Thyroid gland (tissue), 4 donors: Measurements from ENCODE around the gene CTTNBP2NL. TPM values are rescaled to one million over a fixed set of nuclear protein-coding genes. Genes with fewer than 3 reads are reported as not detected.
"Not testable (repeated sequence)": the region's sequence is repeated elsewhere in the genome, so short reads cannot be mapped to it uniquely, and the experiment has no call there.

Experiments
- DNase-seq, 2 donors: peaks; one replicate each; pipeline ENCODE4 v3.0.0-alpha.2; 2019
- H3K27ac ChIP-seq, 3 donors: fragments of 200-600 bp; sonication (generic); 1 replicate in 2 of 3; 2 replicates in 1 of 3; pipeline ENCODE4 v1.5.1; 2016 to 2019; ENCODE audit warnings: mild to moderate bottlenecking in 1 of 3, moderate library complexity in 1 of 3
- H3K27me3 ChIP-seq: fragments of 200-600 bp; sonication (generic); one replicate; pipeline ENCODE4 v1.5.1; 2019
- H3K36me3 ChIP-seq, 2 donors: fragments of 200-600 bp; sonication (generic); one replicate each; pipeline ENCODE4 v1.5.1; 2016 to 2019
- H3K4me1 ChIP-seq, 2 donors: fragments of 200-600 bp; sonication (generic); one replicate each; pipeline ENCODE4 v1.5.1; 2017 to 2019
- H3K4me3 ChIP-seq, 3 donors: fragments of 200-600 bp; sonication (generic); replicated peaks in 1 of 3; 1 replicate in 2 of 3; 2 replicates in 1 of 3; pipeline ENCODE4 v1.5.1; 2016; ENCODE audit warnings: mild to moderate bottlenecking in 1 of 3
- H3K9me3 ChIP-seq: fragments of 200-600 bp; sonication (generic); one replicate; pipeline ENCODE4 v1.5.1; 2017
- POLR2A ChIP-seq, 2 donors: fragments of 450-650 bp; IDR thresholded peaks; one replicate each; pipeline ENCODE4 v1.6.1; 2017; ENCODE audit warnings: antibody characterized with exemption in 2 of 2, mild to moderate bottlenecking in 2 of 2, moderate library complexity in 1 of 2
- WGBS, 2 donors: methylation state at CpG; one replicate each; pipeline ENCODE4 v1.1.5; 2017; 5-methylcytosine and 5-hydroxymethylcytosine counted together
- intact Hi-C: fragments of 100-400 bp; cut with DNase I; formaldehyde crosslinking; loops from one replicate; pipeline ENCODE4 v1.15.1; 2023
- total RNA-seq, 4 donors: library from RNA; depleted of rRNA; stranded (reverse); fragments of >200 nt; gene quantifications; one replicate each; pipeline ENCODE4 v1.2.3, GENCODE V29; 2016
- TF ChIP-seq, protein P1 (sequence below), 6 experiments: fragments of 200-600 bp in 3 of 6; fragments of 450-650 bp in 3 of 6; sonication (generic) in 3 of 6; IDR thresholded peaks; one replicate each; pipeline ENCODE4 v1.5.1; 2016 to 2019; ENCODE audit warnings: antibody characterized with exemption in 6 of 6, mild to moderate bottlenecking in 2 of 6, inconsistent platforms in 1 of 6, moderate library complexity in 1 of 6

The CTTNBP2NL gene
- total RNA-seq, 4 donors from 2014 or later = 11.8 to 20.7 (median 19.2) TPM

DNA sequence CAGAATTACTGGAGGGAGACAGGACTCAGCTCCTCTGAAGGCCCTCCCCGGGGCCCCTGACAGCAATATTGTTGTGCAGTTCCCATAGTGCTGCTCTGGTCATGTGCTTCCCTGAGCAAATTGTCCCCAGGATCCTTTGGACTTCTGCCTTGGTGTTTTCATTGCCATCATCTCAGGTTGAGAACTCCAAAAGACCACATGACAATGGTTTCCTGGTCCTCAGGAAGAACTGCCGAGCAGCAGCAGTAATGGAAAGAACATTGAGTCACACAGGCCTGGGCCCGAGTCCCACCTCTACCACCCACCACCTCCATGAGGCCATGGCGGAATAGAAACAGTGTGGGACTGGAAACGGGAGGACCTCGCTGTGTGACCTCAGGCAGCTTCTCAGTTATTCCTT is 6.3 kb upstream of the CTTNBP2NL start:
- Histone ChIP-seq H3K36me3 (no peaks in the 10 kb centered on the region), H3K4me3 (no peak overlapping the region), H3K9me3 (no peaks in the 10 kb centered on the region), H3K27me3 (no peaks in the 10 kb centered on the region), H3K27ac (peak overlapping the region in 1 of 3 donors; percentile 24), H3K4me1 (peaks cover 2 to 15% of the 10 kb centered on the region in 2 donors)
- 73 to 85% methylated on average over 6 of the region's 6 CpGs for WGBS, 2 donors
- no peak for DNase-seq
- TF ChIP-seq, protein P1, sequence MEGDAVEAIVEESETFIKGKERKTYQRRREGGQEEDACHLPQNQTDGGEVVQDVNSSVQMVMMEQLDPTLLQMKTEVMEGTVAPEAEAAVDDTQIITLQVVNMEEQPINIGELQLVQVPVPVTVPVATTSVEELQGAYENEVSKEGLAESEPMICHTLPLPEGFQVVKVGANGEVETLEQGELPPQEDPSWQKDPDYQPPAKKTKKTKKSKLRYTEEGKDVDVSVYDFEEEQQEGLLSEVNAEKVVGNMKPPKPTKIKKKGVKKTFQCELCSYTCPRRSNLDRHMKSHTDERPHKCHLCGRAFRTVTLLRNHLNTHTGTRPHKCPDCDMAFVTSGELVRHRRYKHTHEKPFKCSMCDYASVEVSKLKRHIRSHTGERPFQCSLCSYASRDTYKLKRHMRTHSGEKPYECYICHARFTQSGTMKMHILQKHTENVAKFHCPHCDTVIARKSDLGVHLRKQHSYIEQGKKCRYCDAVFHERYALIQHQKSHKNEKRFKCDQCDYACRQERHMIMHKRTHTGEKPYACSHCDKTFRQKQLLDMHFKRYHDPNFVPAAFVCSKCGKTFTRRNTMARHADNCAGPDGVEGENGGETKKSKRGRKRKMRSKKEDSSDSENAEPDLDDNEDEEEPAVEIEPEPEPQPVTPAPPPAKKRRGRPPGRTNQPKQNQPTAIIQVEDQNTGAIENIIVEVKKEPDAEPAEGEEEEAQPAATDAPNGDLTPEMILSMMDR (IDR thresholded peaks at IDR 0.05) = no peak
- no peak for TF ChIP-seq POLR2A (IDR thresholded peaks at IDR 0.05)
- intact Hi-C loops = loop anchor here (2.0 to 5.0 kb wide), 2 partner anchors 77 to 318 kb away; partner anchors contain the start of gene RHOC

DNA sequence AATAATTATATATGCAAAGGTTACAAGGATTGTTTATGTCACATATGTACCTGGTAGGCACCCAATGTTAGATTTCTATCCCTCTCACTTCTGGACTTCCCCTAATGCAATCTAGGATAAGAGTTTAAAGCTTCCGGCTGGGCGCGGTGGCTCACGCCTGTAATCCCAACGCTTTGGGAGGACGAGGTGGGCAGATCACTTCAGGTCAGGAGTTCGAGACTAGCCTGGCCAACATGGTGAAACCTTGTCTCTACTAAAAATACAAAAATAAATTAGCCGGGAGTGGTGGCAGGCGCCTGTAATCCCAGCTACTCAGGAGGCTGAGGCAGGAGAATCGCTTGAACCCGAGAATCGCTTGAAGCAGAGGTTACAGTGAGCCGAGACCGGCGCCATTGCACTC is 5.7 kb upstream of the CTTNBP2NL start:
- not testable (repeated sequence) for H3K9me3 ChIP-seq
- WGBS, 2 donors = 72 to 76% methylated on average over 15 of the region's 15 CpGs

DNA sequence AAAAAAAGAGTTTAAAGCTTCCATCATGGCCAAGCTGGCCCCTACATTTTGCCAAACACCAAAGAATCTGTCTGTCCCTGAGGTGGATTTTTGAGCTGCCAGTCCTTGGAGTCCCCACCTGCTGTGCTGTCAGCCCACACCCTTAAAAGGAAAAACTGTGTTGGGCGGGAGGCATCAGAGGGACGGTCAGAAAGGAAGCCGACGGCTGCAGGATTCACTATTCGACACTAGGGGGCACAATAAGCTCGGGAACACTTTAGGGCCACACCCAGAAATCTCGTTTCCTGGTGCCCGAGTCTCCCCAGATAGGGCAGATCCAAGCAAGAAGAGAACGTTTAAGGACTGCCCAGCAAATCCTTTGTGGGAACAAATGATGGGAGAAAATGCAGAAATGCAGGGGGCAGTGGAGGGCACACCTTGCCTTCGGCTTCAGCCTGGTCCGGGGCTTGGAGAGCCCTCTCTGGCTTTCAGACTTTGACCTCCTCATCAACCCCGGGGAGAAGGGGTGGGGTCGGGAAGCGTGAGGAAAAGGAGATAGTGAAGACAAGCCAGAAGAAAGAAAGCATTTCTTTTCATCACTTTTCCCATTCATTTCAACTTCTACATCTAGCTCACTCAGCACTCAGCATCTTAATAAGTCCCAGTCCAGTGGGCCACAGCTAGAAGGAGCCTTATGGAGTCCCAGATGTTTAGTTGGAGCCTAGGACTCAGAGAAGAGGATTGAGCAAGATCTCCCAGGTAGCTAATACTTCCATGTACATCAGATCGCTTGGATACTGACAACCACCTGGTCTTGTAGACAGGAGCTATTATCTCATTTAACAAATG is 5.0 kb upstream of the CTTNBP2NL start:
- peak; percentile 86 to 88 for DNase-seq
- H3K27me3 ChIP-seq = no peaks in the 10 kb centered on the region
- TF ChIP-seq, protein P1 (IDR thresholded peaks at IDR 0.05) = peak; percentile 87 to 98 (median 94)
- TF ChIP-seq POLR2A (IDR thresholded peaks at IDR 0.05) = no peak

More for the DNA sequence above, 5.7 kb upstream of the CTTNBP2NL start:
- not testable (repeated sequence) for H3K4me3 ChIP-seq, DNase-seq, H3K27me3 ChIP-seq, H3K27ac ChIP-seq, H3K36me3 ChIP-seq
- H3K4me1 ChIP-seq = peaks cover 8 to 22% of the 10 kb centered on the region in 2 donors
- intact Hi-C loops = loop anchor here (2.0 to 5.0 kb wide), 2 partner anchors 76 to 317 kb away; partner anchors contain the start of gene RHOC

DNA sequence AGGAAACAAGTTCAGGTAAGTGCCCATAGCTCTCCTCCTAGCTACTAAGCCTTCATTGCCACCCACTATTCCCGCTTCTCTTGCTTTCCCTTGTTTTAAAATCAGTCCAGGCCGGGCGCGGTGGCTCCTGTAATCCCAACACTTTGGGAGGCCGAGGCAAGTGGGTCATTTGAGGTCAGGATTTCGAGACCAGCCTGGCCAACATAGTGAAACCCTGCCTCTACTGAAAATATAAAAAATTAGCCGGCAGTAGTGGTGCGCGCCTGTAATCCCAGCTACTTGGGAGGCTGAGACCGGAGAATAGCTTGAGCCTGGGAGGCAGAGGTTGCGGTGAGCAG is 4.4 kb upstream of the CTTNBP2NL start:
- Histone ChIP-seq H3K4me1 (peaks cover 11 to 24% of the 10 kb centered on the region in 2 donors), H3K36me3 (no peaks in the 10 kb centered on the region), H3K27me3 (no peaks in the 10 kb centered on the region), H3K9me3 (no peaks in the 10 kb centered on the region), H3K4me3 (no peak overlapping the region), H3K27ac (peak overlapping the region; percentile 56 to 76 (median 71))
- 89 to 92% methylated on average over 11 of the region's 11 CpGs for WGBS, 2 donors
- DNase-seq = no peak
- TF ChIP-seq, protein P1 (IDR thresholded peaks at IDR 0.05) = no peak
- no peak for TF ChIP-seq POLR2A (IDR thresholded peaks at IDR 0.05)
- intact Hi-C loops = loop anchor here (2.0 to 5.0 kb wide), 2 partner anchors 75 to 316 kb away; partner anchors contain the start of gene RHOC

More for the DNA sequence above, 5.0 kb upstream of the CTTNBP2NL start:
- intact Hi-C loops = loop anchor here (2.0 to 5.0 kb wide), 2 partner anchors 76 to 316 kb away; partner anchors contain the start of gene RHOC
- 5 to 7% methylated on average over 15 of the region's 15 CpGs for WGBS, 2 donors
- H3K4me3 ChIP-seq = peak overlapping the region in 1 of 3 donors; percentile 16
- H3K27ac ChIP-seq = peak overlapping the region; percentile 56 to 76 (median 71)
- peaks cover 11 to 24% of the 10 kb centered on the region in 2 donors for H3K4me1 ChIP-seq
- H3K9me3 ChIP-seq = no peaks in the 10 kb centered on the region
- no peaks in the 10 kb centered on the region for H3K36me3 ChIP-seq

DNA sequence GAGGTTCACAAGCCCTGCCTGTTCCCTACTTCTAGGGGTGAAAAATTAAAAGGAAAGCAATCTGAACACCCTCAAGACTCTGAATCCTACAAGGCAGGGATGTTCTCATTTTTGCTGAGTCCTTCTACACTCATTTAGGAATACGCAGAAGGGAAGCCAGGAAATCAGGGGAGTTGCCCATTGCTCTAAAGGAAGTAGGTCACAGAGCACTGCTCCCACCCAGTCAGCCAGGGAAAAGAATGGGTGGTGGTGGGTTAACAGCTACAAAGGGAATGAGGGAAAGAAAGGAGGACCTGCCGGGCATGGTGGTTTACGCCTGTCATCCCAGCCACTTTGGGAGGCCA is 2.4 kb upstream of the CTTNBP2NL start:
- Histone ChIP-seq H3K4me3 (no peak overlapping the region), H3K27me3 (no peaks in the 10 kb centered on the region), H3K4me1 (peaks cover 14 to 31% of the 10 kb centered on the region in 2 donors), H3K27ac (peak overlapping the region; percentile 70 to 89 (median 84)), H3K36me3 (no peaks in the 10 kb centered on the region), H3K9me3 (no peaks in the 10 kb centered on the region)
- intact Hi-C loops = loop anchor here (5.0 kb wide), 1 partner anchor 314 kb away; the partner anchor contains the start of gene RHOC
- WGBS, 2 donors = 58 to 73% methylated on average over 3 of the region's 3 CpGs
- no peak for DNase-seq
- TF ChIP-seq POLR2A (IDR thresholded peaks at IDR 0.05) = no peak
- TF ChIP-seq, protein P1 (IDR thresholded peaks at IDR 0.05) = no peak
